GM18951 (cell line): Measurements from ENCODE around the gene PROZ.

ENCODE experiments used
- POLR2A ChIP-seq: IDR thresholded peaks from 4 replicates; pipeline ENCODE4 v1.6.1; 2011; ENCODE audit warnings: mild to moderate bottlenecking; ENCODE audit not compliant: insufficient read length, insufficient read depth; ENCODE audit errors: extremely low read depth
- in situ Hi-C: fragments of 300-500 bp; cut with MboI; formaldehyde crosslinking; loops from one replicate; pipeline ENCODE4 v1.12.0; 2022; ENCODE audit warnings: low sequenced_read_pairs, mixed read lengths, inconsistent platforms; ENCODE audit not compliant: unreplicated experiment

The PROZ gene

DNA sequence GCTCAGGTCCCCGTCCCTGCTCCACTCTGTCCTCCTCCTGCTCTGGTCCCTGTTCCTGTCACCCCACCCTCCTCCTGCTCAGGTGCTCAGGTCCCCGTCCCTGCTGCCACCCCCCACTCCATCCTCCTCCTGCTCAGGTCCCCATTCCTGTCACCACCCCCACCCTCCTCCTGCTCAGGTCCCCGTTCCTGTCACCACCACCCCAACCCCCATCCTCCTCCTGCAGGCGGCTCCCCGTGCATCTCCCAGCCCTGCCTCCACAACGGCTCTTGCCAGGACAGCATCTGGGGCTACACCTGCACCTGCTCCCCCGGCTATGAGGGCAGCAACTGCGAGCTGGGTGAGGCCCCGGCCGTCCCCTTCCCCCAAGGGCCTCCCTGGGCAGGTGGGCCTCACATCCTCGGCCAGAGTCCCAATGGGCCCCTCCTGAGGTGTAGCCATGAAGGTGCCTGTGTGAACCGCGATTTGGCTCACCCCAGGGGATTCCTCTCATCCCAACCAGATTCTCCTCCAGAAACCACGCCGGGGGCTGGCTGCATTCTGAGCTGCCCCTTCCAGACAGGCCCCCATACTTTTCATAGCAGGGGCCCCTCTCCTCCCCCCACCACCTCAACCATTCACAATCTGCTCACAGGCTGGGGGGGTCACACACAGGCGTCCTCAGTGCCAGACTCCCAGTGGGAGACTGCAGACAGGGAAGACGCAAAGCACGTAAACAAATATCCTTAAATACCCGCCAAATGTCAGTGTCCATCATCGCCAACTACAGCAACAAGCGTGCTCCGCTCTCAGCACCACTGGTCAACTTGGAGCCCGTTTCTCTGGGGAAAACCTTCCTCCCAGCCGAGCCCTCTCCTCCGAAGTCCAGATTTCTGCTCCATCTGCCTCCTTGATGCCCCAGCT lies 4.6 kb downstream of the PROZ start:
- TF ChIP-seq POLR2A = no peak
- in situ Hi-C loops = no loop called here

DNA sequence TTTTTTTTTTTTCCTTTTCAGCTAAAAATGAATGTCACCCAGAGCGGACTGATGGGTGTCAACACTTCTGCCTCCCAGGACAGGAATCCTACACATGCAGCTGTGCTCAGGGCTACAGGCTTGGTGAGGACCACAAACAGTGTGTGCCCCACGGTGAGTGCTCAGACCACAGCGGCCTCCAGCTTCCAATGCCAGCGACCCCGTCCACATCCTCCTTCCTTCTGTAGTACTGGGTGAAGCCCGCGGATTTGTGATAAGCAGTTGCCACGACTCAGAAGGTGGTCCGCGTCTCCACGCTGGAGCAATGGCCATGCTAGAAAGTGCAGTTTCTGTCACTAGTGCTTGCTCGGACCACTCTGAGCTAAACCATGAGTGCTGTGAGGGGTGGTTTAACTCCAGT lies 6.0 kb downstream of the PROZ start:
- no peak for TF ChIP-seq POLR2A
- in situ Hi-C loops = no loop called here

DNA sequence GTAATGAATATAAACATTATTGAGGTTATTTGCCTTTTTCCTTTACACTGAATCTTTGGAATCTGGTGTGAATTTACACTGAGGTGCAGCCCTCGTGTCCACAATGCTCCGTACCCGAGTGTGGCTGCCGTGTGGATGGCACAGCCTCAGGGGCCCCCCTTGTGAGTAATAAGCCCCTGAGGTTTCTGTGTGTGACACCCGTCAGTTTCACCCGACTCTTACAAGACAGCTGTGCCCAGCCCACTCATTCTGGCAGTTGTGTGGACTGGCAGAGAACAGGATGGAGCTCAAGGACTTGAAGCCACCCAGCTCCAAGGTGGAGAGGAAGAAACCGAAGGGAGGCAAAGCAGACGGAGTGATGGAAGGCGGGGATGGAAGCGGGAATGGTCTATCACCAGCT lies 7.8 kb downstream of the PROZ start:
- in situ Hi-C loops = no loop called here
- no peak for TF ChIP-seq POLR2A

DNA sequence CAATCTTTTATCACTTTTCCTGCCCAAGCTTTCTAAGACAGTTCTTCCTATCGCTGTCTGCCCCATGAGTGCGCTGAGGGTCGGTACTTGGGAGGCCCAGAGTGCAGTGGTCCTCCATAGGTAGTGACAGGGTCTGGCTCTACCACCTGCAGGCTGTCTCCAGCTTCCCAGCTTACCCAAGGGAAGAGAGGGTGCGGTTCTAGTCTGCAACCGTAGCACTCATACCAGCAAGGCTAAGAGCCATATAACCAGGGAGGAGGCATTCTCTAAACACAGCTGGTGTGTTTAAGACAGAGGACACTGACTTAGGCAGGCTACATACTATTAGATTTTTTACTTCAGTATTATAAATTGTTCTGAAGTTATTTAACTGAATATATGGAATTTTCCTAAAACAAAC lies 8.2 kb downstream of the PROZ start:
- TF ChIP-seq POLR2A = no peak
- in situ Hi-C loops = no loop called here

- in situ Hi-C loops = no loop called here
- no peak for TF ChIP-seq POLR2A
Measured at GRCh38 chr13:113167155-113167554, 8.7 kb downstream of the PROZ start.

- no peak for TF ChIP-seq POLR2A
- in situ Hi-C loops = no loop called here
Measured at GRCh38 chr13:113167575-113167974, 9.1 kb downstream of the PROZ start.

DNA sequence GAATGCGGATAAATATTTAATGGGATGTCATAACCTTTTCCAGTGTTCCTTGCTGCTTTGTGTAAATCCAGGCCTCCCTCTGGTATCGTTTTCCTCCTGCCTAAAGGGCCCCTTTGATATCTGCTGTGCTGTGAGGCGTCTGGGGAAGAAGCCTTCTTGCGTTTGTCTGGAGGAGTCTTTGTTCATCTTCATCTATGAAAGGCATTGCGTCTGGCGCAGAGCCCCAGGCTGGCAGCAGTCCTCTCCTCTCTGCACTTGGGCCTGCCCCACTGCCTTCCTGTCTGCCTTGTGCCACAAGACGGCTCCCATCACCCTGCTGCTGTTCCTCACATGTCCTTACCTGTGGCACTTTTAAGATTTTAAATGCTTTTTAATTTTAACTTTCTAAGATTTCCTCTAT lies 9.8 kb downstream of the PROZ start:
- in situ Hi-C loops = no loop called here
- no peak for TF ChIP-seq POLR2A

DNA sequence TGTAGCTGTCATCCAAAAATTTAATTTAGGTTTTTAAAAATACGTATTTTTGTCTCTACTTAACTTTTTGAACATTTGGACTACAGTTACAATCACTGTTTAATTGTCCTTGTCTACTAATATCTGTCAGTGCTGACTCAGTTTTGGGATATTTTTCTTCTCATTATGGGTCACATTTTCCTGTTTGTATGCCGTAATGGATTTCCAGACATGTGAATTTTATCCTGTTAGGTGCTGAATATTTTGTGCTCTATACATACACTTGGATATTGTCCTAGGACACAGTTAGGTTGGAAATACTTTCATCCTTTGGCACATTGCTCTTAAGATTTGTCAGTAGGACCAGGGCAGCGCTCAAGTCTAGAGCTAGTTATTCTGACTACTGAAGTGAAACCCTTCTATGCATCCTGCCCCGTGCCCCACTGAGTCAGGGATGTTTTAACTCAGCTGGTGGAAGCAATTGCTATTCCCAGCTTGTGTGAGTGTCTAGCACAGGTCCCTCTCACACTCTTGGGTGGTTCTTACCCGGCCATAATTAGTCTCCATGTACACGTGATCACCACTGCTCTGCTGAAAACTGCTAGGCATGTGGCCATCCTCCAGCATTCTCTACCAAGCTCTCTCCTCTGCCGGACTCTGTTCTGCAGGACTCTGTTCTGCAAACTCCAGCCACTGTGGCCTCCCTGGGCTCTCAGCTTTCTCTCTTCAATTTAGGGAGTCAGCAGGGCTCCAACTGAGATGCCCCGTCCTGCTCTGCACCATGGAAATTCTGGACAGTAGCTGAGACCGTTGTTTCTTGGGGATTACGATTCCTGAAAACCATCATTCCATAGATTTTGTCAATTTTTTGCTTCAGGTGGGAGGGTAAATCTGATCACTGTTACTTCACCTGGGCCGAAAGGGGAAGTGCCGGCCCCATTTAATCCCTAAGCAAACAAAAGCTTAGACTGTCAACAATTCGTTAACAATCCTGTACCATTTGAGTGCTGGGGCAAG lies 11.1 kb downstream of the PROZ start:
- in situ Hi-C loops = no loop called here
- no peak for TF ChIP-seq POLR2A

- in situ Hi-C loops = no loop called here
- TF ChIP-seq POLR2A = no peak
Measured at GRCh38 chr13:113170511-113170910, 12.1 kb downstream of the PROZ start.

- in situ Hi-C loops = no loop called here
Measured at GRCh38 chr13:113171250-113172125, 13.0 kb downstream of the PROZ start.

GRCh38 chr13:113172419-113172926 lies 14.0 kb downstream of the PROZ start:
- in situ Hi-C loops = no loop called here
- no peak for TF ChIP-seq POLR2A

More at GRCh38 chr13:113171250-113172125, 13.0 kb downstream of the PROZ start:
- no peak for TF ChIP-seq POLR2A

DNA sequence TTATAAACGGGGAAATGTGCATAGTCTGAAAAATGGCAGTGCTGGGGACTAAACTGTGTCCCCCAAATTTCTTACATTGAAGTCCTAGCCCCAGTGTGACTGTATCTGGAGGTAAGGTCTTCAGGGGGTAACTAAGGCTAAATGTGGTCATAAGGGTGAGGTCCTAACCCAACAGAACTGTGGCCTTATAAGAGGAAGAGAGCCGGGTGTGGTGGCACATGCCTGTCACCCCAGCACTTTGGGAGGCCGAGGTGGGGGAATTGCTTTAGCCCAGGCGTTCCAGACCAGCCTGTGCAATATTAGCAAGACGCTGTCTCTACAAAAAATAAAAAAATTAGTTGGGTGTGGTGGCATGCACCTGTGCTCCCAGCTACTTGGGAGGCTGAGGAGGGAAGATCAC lies 17.8 kb downstream of the PROZ start:
- in situ Hi-C loops = no loop called here

More for the DNA sequence above, 17.8 kb downstream of the PROZ start:
- no peak for TF ChIP-seq POLR2A
